ENCODE results near the gene ATXN2L. TPM values are rescaled to one million over a fixed set of nuclear protein-coding genes. Genes with fewer than 3 reads are reported as not detected.

The ATXN2L gene
- total RNA-seq, 1 donor from 2014 or later = 21.4 TPM

DNA sequence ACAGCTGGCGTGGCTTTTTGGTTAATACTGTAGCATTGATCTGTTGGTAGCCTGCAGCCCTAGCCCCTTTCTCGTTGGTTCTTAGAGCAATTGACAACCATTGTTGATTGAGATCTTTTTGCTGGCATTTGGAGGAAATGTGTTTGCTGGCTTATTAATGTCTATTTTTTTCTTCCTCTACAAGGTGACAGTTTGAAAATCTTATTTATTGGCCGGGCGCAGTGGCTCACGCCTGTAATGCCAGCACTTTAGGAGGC is 1.8 kb downstream of the ATXN2L start:
- no peaks in the 10 kb centered on the region for H3K9me3 Mint-ChIP-seq
- H3F3A ChIP-seq (ENCODE audit: low read depth) = peaks cover 33% of the 10 kb centered on the region
- peak overlapping the region; percentile 84 for H3K9ac ChIP-seq
- H3K4me1 Mint-ChIP-seq = peaks cover 24% of the 10 kb centered on the region
- H3K4me3 Mint-ChIP-seq = peak overlapping the region; percentile 96
- peaks cover 7% of the 10 kb centered on the region for H3K27me3 Mint-ChIP-seq (ENCODE audit: insufficient read depth, low read depth)
- no peak for DNase-seq (ENCODE audit: low spot score)
- TF ChIP-seq, protein P1, sequence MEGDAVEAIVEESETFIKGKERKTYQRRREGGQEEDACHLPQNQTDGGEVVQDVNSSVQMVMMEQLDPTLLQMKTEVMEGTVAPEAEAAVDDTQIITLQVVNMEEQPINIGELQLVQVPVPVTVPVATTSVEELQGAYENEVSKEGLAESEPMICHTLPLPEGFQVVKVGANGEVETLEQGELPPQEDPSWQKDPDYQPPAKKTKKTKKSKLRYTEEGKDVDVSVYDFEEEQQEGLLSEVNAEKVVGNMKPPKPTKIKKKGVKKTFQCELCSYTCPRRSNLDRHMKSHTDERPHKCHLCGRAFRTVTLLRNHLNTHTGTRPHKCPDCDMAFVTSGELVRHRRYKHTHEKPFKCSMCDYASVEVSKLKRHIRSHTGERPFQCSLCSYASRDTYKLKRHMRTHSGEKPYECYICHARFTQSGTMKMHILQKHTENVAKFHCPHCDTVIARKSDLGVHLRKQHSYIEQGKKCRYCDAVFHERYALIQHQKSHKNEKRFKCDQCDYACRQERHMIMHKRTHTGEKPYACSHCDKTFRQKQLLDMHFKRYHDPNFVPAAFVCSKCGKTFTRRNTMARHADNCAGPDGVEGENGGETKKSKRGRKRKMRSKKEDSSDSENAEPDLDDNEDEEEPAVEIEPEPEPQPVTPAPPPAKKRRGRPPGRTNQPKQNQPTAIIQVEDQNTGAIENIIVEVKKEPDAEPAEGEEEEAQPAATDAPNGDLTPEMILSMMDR (IDR thresholded peaks at IDR 0.05) = no peak
- TF ChIP-seq EZH2 (IDR thresholded peaks at IDR 0.05) (no peak), EZH2phosphoT487 (IDR thresholded peaks at IDR 0.05) (no peak)
- H4K20me1 ChIP-seq (ENCODE audit: low read depth) = peaks cover 51% of the 10 kb centered on the region
- H3K36me3 ChIP-seq = peaks cover 22% of the 10 kb centered on the region
- H2AFZ ChIP-seq (replicated peaks) = no peak overlapping the region
- H3K4me2 ChIP-seq = peak overlapping the region; percentile 75
- H3K9me3 ChIP-seq (ENCODE audit: low read depth) = no peaks in the 10 kb centered on the region
- H3K27me3 ChIP-seq = no peaks in the 10 kb centered on the region
- H3K4me3 ChIP-seq = peak overlapping the region; percentile 59
- peaks cover 33% of the 10 kb centered on the region for H3K36me3 Mint-ChIP-seq
- no peak overlapping the region for H3K27ac Mint-ChIP-seq
- H3K79me2 ChIP-seq (ENCODE audit: low read depth) = peaks cover 84% of the 10 kb centered on the region
- H3K27ac ChIP-seq = peak overlapping the region; percentile 17
- H3K4me1 ChIP-seq = peaks cover 17% of the 10 kb centered on the region

DNA sequence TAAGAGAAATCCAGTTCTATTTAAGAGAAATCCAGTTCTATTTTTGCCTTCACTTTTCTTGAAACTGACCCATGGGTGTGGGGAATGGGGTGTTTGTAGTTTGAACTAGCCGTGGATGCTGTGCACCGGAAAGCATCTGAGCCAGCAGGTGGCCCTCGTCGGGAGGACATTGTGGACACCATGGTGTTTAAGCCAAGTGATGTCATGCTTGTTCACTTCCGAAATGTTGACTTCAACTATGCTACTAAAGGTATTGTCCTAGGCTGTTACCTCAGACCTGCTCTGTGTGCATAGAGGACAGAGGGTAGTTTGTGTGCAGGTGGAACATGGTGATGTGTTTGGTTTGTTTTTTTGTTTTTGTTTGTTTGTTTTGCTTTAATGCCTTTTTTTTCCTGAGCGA is 3.3 kb downstream of the ATXN2L start:
- Mint-ChIP-seq H3K27me3 (ENCODE audit: insufficient read depth, low read depth) (peaks cover 3% of the 10 kb centered on the region), H3K4me1 (peaks cover 22% of the 10 kb centered on the region), H3K36me3 (peaks cover 37% of the 10 kb centered on the region), H3K27ac (no peak overlapping the region), H3K4me3 (peak overlapping the region; percentile 68), H3K9me3 (no peaks in the 10 kb centered on the region)
- TF ChIP-seq, protein P1 (IDR thresholded peaks at IDR 0.05) = no peak
- TF ChIP-seq EZH2phosphoT487 (IDR thresholded peaks at IDR 0.05) (no peak), EZH2 (IDR thresholded peaks at IDR 0.05) (no peak)
- peaks cover 53% of the 10 kb centered on the region for H4K20me1 ChIP-seq (ENCODE audit: low read depth)
- H3K4me2 ChIP-seq = no peak overlapping the region
- no peak overlapping the region for H2AFZ ChIP-seq (replicated peaks)
- peaks cover 31% of the 10 kb centered on the region for H3K36me3 ChIP-seq
- no peaks in the 10 kb centered on the region for H3K27me3 ChIP-seq
- H3K4me3 ChIP-seq = no peak overlapping the region
- no peak for DNase-seq (ENCODE audit: low spot score)
- H3K27ac ChIP-seq = no peak overlapping the region
- no peak overlapping the region for H3K9ac ChIP-seq
- peaks cover 17% of the 10 kb centered on the region for H3K4me1 ChIP-seq
- peaks cover 82% of the 10 kb centered on the region for H3K79me2 ChIP-seq (ENCODE audit: low read depth)
- peaks cover 30% of the 10 kb centered on the region for H3F3A ChIP-seq (ENCODE audit: low read depth)
- H3K9me3 ChIP-seq (ENCODE audit: low read depth) = no peaks in the 10 kb centered on the region

DNA sequence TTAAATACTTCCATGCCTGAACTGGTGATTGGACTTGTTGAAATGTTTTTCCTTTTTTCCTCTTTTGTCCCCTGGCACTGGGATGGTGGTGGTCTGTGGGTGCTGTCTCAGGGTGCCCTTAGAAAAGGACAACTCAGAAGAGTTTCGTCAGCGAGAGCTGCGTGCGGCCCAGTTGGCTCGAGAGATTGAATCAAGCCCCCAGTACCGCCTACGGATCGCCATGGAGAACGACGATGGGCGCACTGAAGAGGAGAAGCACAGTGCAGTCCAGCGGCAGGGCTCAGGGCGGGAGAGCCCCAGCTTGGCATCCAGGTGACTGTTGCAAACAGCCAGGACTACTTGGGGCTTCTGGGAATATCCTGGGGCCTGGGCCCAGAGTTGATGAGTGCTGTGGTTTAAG is 6.9 kb downstream of the ATXN2L start:
- H3K9me3 ChIP-seq (ENCODE audit: low read depth) = no peaks in the 10 kb centered on the region
- H3K4me2 ChIP-seq = no peak overlapping the region
- Mint-ChIP-seq H3K9me3 (no peaks in the 10 kb centered on the region), H3K27me3 (ENCODE audit: insufficient read depth, low read depth) (peaks cover 3% of the 10 kb centered on the region), H3K27ac (no peak overlapping the region), H3K4me1 (peaks cover 11% of the 10 kb centered on the region), H3K36me3 (peaks cover 59% of the 10 kb centered on the region), H3K4me3 (no peak overlapping the region)
- TF ChIP-seq EZH2phosphoT487 (IDR thresholded peaks at IDR 0.05) (no peak), EZH2 (IDR thresholded peaks at IDR 0.05) (no peak)
- TF ChIP-seq, protein P1 (IDR thresholded peaks at IDR 0.05) = no peak
- H3K4me3 ChIP-seq = no peak overlapping the region
- H3F3A ChIP-seq (ENCODE audit: low read depth) = peaks cover under 1% of the 10 kb centered on the region
- H3K9ac ChIP-seq = no peak overlapping the region
- no peak overlapping the region for H2AFZ ChIP-seq (replicated peaks)
- H3K79me2 ChIP-seq (ENCODE audit: low read depth) = peaks cover 53% of the 10 kb centered on the region
- H4K20me1 ChIP-seq (ENCODE audit: low read depth) = peaks cover 50% of the 10 kb centered on the region
- no peak overlapping the region for H3K27ac ChIP-seq
- peaks cover 9% of the 10 kb centered on the region for H3K4me1 ChIP-seq
- DNase-seq (ENCODE audit: low spot score) = no peak
- peaks cover 37% of the 10 kb centered on the region for H3K36me3 ChIP-seq
- no peaks in the 10 kb centered on the region for H3K27me3 ChIP-seq

Measured in neural progenitor cell (in vitro differentiated cells).